Measurements from ENCODE around the gene SIPA1L2. TPM values are rescaled to one million over a fixed set of nuclear protein-coding genes. Genes with fewer than 3 reads are reported as not detected.

Gene SIPA1L2
- total RNA-seq, 1 donor from 2014 or later = 35.6 TPM

DNA sequence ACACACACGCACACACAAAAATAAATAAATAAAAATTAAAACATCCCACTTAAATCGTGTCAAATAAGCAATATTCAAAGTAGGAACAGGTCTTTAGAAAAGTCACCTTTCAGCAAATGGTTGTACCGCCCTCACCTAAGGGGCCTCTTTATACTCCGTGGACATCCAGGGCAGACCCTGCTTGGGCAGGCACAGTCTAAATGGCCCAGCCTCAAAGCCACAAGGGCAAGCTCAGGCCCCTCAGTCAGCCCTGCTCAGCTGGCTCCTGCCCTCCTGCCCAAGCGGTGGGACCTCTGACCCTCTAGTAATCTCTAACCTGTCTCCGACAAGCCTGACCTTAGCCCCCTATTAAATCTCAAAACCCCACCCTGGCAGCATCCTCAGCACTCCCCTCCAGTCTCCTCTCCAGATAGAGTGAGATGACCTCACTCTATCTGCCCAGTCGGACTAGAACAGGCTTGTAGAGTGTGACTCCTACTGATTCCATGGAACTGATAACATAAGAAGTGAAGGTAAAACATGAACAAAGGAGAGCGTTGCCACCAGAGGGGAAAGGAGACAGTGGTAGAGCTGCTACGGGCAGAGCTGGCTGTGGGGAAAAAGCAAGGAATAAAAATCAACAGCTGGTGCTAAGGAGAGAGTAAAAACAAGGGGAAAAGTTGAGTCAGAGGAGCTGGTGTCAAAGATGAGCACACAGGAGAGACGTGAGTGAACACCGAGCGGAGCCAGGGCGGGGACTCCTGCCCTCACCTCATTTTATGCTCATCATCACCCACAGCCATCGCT is 36.0 kb downstream of the SIPA1L2 start:
- no peak for DNase-seq (ENCODE audit: low spot score)

GRCh38 chr1:232591344-232591743 is 38.6 kb downstream of the SIPA1L2 start:
- DNase-seq (ENCODE audit: low spot score) = no peak

- DNase-seq (ENCODE audit: low spot score) = no peak
Observed at GRCh38 chr1:232590744-232591082, 39.2 kb downstream of the SIPA1L2 start.

- no peak for DNase-seq (ENCODE audit: low spot score)
Observed at GRCh38 chr1:232589812-232590743, 39.9 kb downstream of the SIPA1L2 start.

GRCh38 chr1:232589111-232589811 is 40.7 kb downstream of the SIPA1L2 start:
- DNase-seq (ENCODE audit: low spot score) = no peak

- no peak for DNase-seq (ENCODE audit: low spot score)
Observed at GRCh38 chr1:232587141-232588008, 42.6 kb downstream of the SIPA1L2 start.

GRCh38 chr1:232586679-232587078 is 43.3 kb downstream of the SIPA1L2 start:
- DNase-seq (ENCODE audit: low spot score) = no peak

- DNase-seq (ENCODE audit: low spot score) = no peak
Observed at GRCh38 chr1:232585486-232585885, 44.4 kb downstream of the SIPA1L2 start.

GRCh38 chr1:232581932-232582331 is 48.0 kb downstream of the SIPA1L2 start:
- DNase-seq (ENCODE audit: low spot score) = no peak

Other genes with a start within 250 kb of the SIPA1L2 start
- 4.0 TPM for gene MAP10, start 175.3 kb upstream of the SIPA1L2 start, total RNA-seq